ENCODE data around the gene KYAT1. TPM values are rescaled to one million over a fixed set of nuclear protein-coding genes. Genes with fewer than 3 reads are reported as not detected.

KYAT1 gene
- polyA plus RNA-seq, 1 donor (not counting 4 experiments of a cell fraction or from before 2014, with no cell fraction given) = 10.9 TPM

DNA sequence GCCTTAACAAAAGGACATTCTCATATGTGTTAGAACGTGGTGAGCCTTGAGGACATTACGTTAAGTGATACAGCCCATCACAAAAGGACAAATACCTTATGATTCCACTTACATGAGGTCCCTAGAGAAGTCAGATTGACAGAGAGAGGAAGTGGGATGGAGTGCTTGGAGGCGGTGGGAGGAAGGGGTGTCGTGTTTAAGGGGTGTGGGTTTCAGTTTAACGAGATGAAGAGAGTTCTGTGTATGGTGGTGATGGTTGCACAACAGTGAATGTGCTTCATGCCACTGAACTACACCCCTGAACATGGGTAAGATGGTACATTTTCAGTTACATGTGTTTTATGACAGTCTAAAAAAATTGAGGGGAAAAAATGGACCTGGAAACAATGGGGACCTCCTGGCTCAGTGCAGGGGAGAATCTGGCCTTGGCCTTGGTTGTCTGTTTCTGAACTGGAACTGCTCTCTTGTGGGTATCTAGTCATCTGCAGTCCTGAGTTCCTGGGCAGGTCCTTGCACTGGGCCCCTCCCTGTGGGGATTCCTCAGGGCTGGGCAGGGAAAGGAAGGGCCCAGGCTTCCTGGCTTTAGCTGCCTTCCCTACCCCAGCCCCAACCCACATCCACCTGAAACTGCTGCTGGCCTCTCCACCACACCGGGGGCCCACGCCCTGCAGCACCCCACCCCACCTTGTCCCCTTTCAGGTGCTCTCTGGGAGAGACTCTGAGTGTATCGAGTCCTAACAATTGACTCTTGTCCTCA is 18.0 kb upstream of the KYAT1 start:
- Histone ChIP-seq H2AFZ (ENCODE audit: control insufficient read depth, low read length) (no peak overlapping the region), H3K9me3 (ENCODE audit: control insufficient read depth, low read depth, low read length) (no peaks in the 10 kb centered on the region), H3K4me3 (ENCODE audit: control insufficient read depth in 2 of 3, extremely low read depth in 1 of 3, insufficient read depth in 2 of 3, low read depth in 1 of 3, low read length in 3 of 3) (no peak overlapping the region), H3K27me3 (ENCODE audit: control insufficient read depth, extremely low read depth, insufficient read depth, low read length) (no peaks in the 10 kb centered on the region), H4K20me1 (ENCODE audit: control insufficient read depth, extremely low read depth, insufficient read depth, low read length) (no peaks in the 10 kb centered on the region), H3K4me2 (ENCODE audit: control insufficient read depth, extremely low read depth, insufficient read depth, low read depth, low read length) (peak overlapping the region; percentile 48), H3K9me1 (ENCODE audit: control insufficient read depth, extremely low read depth, insufficient read depth, low read length) (no peaks in the 10 kb centered on the region), H3K4me1 (ENCODE audit: control insufficient read depth, extremely low read depth, insufficient read depth, low read length) (peaks cover 73% of the 10 kb centered on the region), H3K27ac (ENCODE audit: control insufficient read depth, insufficient read depth, low read length) (peak overlapping the region; percentile 75), H3K9ac (ENCODE audit: control insufficient read depth, extremely low read depth, insufficient read depth, low read length) (peak overlapping the region; percentile 48), H3K36me3 (ENCODE audit: control insufficient read depth in 2 of 2, extremely low read depth in 1 of 2, insufficient read depth in 2 of 2, low read length in 2 of 2) (peaks cover 9 to 58% of the 10 kb centered on the region in 2 experiments), H3K79me2 (ENCODE audit: control insufficient read depth, insufficient read depth, low read length) (peaks cover 56% of the 10 kb centered on the region)
- FAIRE-seq (peak; percentile 97), DNase-seq (ENCODE audit: low read depth, low spot score) (no peak)
- TF ChIP-seq, protein P1, sequence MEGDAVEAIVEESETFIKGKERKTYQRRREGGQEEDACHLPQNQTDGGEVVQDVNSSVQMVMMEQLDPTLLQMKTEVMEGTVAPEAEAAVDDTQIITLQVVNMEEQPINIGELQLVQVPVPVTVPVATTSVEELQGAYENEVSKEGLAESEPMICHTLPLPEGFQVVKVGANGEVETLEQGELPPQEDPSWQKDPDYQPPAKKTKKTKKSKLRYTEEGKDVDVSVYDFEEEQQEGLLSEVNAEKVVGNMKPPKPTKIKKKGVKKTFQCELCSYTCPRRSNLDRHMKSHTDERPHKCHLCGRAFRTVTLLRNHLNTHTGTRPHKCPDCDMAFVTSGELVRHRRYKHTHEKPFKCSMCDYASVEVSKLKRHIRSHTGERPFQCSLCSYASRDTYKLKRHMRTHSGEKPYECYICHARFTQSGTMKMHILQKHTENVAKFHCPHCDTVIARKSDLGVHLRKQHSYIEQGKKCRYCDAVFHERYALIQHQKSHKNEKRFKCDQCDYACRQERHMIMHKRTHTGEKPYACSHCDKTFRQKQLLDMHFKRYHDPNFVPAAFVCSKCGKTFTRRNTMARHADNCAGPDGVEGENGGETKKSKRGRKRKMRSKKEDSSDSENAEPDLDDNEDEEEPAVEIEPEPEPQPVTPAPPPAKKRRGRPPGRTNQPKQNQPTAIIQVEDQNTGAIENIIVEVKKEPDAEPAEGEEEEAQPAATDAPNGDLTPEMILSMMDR (optimal IDR thresholded peaks at IDR 0.05 in 1 of 3, IDR thresholded peaks at IDR 0.05 in 1 of 3, conservative IDR thresholded peaks at IDR 0.05 in 1 of 3; ENCODE audit: extremely low read depth in 1 of 3, insufficient read depth in 2 of 3, low read length in 3 of 3) = no peak
- no peak for TF ChIP-seq EZH2 (IDR thresholded peaks at IDR 0.05; ENCODE audit: low read length)
- dilution Hi-C loops (cut with MboI; ENCODE audit: extremely low pct_ligation_motif_present, low sequenced_read_pairs) = no loop called here

DNA sequence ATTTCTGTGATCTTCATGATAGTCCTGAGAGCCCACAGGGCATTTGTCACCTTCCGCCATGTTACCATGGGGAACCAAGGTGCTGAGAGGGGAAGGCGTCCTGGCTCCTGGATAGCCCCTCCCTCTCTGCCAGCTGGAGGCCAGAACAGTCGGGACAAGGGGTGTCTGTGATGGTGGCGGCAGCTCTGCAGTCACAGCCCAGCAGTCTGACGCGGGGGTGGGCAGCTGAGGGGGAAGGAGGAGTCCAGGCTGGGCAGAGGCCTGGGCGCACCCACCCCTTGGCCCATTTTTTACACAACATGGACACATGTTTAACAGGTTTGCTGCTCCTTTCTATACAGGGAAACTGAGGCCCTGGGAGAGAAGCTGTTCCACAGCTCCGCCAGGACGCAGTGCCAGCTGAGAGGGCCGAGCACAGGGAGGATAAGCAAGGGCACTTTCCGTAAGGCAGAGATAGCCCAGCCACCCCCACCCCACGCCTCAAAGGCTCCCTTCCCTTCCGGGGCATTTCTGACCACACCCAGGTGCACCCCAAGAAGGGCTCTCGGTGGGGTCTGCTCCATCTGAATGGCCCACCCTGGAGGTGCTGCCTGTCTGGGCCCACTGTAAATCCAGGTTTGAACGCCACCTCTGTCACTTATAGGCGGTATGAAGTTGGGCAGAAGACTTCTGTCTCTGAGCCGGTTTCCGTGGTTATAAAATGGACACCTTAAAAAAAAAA is 17.3 kb upstream of the KYAT1 start:
- no peak overlapping the region for H2AFZ ChIP-seq (ENCODE audit: control insufficient read depth, low read length)
- FAIRE-seq (no peak), DNase-seq (ENCODE audit: low read depth, low spot score) (no peak)
- peaks cover 71% of the 10 kb centered on the region for H3K4me1 ChIP-seq (ENCODE audit: control insufficient read depth, extremely low read depth, insufficient read depth, low read length)
- peak overlapping the region; percentile 75 for H3K27ac ChIP-seq (ENCODE audit: control insufficient read depth, insufficient read depth, low read length)
- TF ChIP-seq EZH2 (IDR thresholded peaks at IDR 0.05; ENCODE audit: low read length) = no peak
- no peaks in the 10 kb centered on the region for H3K27me3 ChIP-seq (ENCODE audit: control insufficient read depth, extremely low read depth, insufficient read depth, low read length)
- H3K36me3 ChIP-seq (ENCODE audit: control insufficient read depth in 2 of 2, extremely low read depth in 1 of 2, insufficient read depth in 2 of 2, low read length in 2 of 2) = peaks cover 9 to 58% of the 10 kb centered on the region in 2 experiments
- no peaks in the 10 kb centered on the region for H3K9me3 ChIP-seq (ENCODE audit: control insufficient read depth, low read depth, low read length)
- H3K9ac ChIP-seq (ENCODE audit: control insufficient read depth, extremely low read depth, insufficient read depth, low read length) = peak overlapping the region; percentile 33
- dilution Hi-C loops (cut with MboI; ENCODE audit: extremely low pct_ligation_motif_present, low sequenced_read_pairs) = no loop called here
- no peaks in the 10 kb centered on the region for H4K20me1 ChIP-seq (ENCODE audit: control insufficient read depth, extremely low read depth, insufficient read depth, low read length)
- peak overlapping the region; percentile 48 for H3K4me2 ChIP-seq (ENCODE audit: control insufficient read depth, extremely low read depth, insufficient read depth, low read depth, low read length)
- peaks cover 56% of the 10 kb centered on the region for H3K79me2 ChIP-seq (ENCODE audit: control insufficient read depth, insufficient read depth, low read length)
- no peak overlapping the region for H3K4me3 ChIP-seq (ENCODE audit: control insufficient read depth in 2 of 3, extremely low read depth in 1 of 3, insufficient read depth in 2 of 3, low read depth in 1 of 3, low read length in 3 of 3)
- no peaks in the 10 kb centered on the region for H3K9me1 ChIP-seq (ENCODE audit: control insufficient read depth, extremely low read depth, insufficient read depth, low read length)

All from keratinocyte (primary cell).